BJ (cell line): ENCODE results near the gene KCNK1. TPM values are rescaled to one million over a fixed set of nuclear protein-coding genes. Genes with fewer than 3 reads are reported as not detected.

Experiments
- CTCF ChIA-PET: fragments of 350-600 bp; formaldehyde crosslinking; extraction: SDS; loops from one replicate; lab custom pipeline; 2021; ENCODE audit warnings: antibody characterized with exemption, inconsistent platforms; lab: Yijun Ruan, JAX
- POLR2A ChIA-PET: fragments of 300-600 bp; sonication (Branson Sonifier 250); formaldehyde crosslinking; extraction: SDS; loops from one replicate; lab custom pipeline; 2021; ENCODE audit warnings: antibody characterized with exemption; lab: Charles Lee
- DNase-seq: peaks from one replicate; pipeline ENCODE4 v3.0.0-alpha.2; 2011; ENCODE audit warnings: low read depth
- H3K27me3 ChIP-seq: 2 replicates; pipeline ENCODE4 v1.6.0; 2011; ENCODE audit warnings: low read length; ENCODE audit not compliant: control insufficient read depth, insufficient read depth
- H3K36me3 ChIP-seq: 2 replicates; pipeline ENCODE4 v1.5.1; 2011; ENCODE audit warnings: low read length; ENCODE audit not compliant: control insufficient read depth, insufficient read depth
- H3K4me3 ChIP-seq: 2 replicates; pipeline ENCODE4 v1.5.1; 2011; ENCODE audit warnings: low read depth, mild to moderate bottlenecking, control low read depth, low read length
- polyA plus RNA-seq: library from polyadenylated mRNA; depleted of rRNA; stranded (reverse); fragments of >200 nt; gene quantifications from 2 replicates; pipeline ENCODE4 v1.2.3, GENCODE V29; 2011
- TF ChIP-seq, protein P1 (sequence below): IDR thresholded peaks from 2 replicates; pipeline ENCODE4 v1.5.1; 2011; ENCODE audit warnings: low read depth, mild to moderate bottlenecking, control low read depth, inconsistent platforms, low read length, moderate library complexity; ENCODE audit not compliant: insufficient read depth

The KCNK1 gene
- polyA plus RNA-seq, 1 experiment: 3.0 TPM

DNA sequence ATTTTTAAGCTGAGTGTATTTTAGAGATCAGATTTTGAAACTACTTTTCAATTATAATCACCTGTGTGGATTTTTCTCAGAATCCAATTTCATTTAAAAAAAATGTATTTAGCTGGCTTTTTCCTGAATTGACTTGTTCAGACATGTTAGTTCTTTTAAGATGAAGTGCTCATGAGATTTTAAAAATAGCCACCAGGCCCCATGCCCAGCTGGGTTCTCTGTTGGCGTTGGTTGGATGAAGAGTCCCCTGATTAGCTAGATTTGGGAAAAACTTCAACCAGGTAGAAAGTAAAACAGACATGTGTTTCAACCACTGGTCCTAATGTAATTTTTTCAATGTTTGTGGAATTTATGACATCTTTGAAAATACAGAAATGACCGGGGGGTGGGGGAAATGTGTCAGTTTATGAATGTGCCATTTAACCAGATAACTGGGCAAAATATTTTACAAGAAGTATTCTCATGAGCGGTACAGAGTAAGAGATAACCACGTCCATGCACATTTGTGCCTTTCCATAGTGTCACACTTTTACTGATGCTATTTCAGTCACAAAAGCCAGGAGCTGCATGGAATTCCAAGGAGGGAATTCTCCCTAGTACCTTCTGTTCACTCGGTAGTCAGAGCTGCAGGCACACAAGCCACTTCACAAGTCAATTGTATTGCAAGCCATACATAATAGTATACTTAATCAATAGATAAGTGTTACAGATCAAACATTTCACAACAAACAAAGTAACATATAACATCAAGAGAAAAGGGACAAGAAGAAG is 51.1 kb downstream of the KCNK1 start:
- POLR2A ChIA-PET: no interaction called here
- H3K4me3 ChIP-seq: no peak overlapping the region
- TF ChIP-seq, protein P1, sequence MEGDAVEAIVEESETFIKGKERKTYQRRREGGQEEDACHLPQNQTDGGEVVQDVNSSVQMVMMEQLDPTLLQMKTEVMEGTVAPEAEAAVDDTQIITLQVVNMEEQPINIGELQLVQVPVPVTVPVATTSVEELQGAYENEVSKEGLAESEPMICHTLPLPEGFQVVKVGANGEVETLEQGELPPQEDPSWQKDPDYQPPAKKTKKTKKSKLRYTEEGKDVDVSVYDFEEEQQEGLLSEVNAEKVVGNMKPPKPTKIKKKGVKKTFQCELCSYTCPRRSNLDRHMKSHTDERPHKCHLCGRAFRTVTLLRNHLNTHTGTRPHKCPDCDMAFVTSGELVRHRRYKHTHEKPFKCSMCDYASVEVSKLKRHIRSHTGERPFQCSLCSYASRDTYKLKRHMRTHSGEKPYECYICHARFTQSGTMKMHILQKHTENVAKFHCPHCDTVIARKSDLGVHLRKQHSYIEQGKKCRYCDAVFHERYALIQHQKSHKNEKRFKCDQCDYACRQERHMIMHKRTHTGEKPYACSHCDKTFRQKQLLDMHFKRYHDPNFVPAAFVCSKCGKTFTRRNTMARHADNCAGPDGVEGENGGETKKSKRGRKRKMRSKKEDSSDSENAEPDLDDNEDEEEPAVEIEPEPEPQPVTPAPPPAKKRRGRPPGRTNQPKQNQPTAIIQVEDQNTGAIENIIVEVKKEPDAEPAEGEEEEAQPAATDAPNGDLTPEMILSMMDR: no peak
- H3K36me3 ChIP-seq: peaks cover 1% of the 10 kb centered on the region; the same call in 1 of the 2 replicates
- H3K27me3 ChIP-seq: no peaks in the 10 kb centered on the region
- DNase-seq: no peak
- CTCF ChIA-PET: no interaction called here

DNA sequence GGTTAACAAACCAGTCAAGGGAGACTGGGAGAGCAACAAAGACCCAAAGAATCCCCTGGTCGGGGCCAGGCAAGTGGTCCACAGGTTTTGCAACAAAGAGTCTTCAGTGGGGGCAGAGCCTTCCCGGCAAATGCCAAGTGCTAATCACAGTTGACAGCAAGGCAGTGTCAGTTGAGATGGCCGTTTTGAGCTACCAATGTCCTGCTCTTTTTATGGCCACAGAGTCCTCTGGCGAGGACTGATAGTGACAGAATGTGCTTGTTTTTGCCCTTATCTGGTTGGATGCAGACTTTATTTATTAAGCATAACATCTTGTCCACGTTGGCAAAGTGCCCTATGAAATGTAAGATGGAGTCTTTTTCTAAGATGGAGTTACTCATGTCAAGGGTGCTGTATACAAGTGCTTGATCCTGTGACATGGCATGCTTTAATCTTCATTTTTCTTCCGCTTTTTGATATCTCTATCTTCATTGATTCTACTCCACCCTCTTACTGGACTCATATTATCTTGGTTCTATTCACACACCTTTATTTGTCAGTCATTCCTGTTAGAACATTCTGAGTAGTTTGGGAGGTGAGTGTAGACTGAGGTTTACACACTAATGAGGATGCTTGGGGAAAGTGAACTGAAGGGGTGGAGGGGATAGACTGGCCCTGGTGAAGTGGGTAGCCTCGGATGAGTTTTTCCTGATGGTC is 51.8 kb downstream of the KCNK1 start:
- Histone ChIP-seq H3K27me3 (no peaks in the 10 kb centered on the region), H3K36me3 (peaks cover 1% of the 10 kb centered on the region; the same call in 1 of the 2 replicates), H3K4me3 (no peak overlapping the region)
- DNase-seq: no peak
- TF ChIP-seq, protein P1: no peak
- POLR2A ChIA-PET: no interaction called here
- CTCF ChIA-PET: no interaction called here

DNA sequence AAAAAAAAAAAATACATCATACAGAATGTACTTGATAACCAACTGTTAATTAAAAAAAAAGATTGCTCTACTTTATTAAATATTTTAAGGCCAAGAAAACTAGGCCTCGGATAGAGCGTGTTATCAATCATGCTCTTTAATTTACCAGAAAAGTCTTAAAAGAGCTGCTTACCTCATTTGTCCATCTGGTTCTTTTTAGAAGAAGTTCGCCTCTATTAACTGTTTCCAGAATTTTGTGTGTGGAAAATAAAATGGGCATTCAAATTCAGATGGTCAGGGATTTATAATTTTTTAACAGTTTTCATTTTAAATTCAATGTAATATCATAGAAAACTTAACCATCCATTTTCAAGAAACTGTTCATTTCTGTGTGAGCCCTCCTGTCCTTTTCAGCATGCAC is 53.8 kb downstream of the KCNK1 start:
- Histone ChIP-seq H3K4me3 (no peak overlapping the region), H3K27me3 (no peaks in the 10 kb centered on the region), H3K36me3 (peaks cover 1% of the 10 kb centered on the region; the same call in 1 of the 2 replicates)
- DNase-seq: no peak
- TF ChIP-seq, protein P1: no peak
- POLR2A ChIA-PET: no interaction called here
- CTCF ChIA-PET: interaction anchor here (0.6 kb wide), 1 partner anchor 40 kb away, joined by 3 read pairs; no protein-coding TSS in a partner anchor

DNA sequence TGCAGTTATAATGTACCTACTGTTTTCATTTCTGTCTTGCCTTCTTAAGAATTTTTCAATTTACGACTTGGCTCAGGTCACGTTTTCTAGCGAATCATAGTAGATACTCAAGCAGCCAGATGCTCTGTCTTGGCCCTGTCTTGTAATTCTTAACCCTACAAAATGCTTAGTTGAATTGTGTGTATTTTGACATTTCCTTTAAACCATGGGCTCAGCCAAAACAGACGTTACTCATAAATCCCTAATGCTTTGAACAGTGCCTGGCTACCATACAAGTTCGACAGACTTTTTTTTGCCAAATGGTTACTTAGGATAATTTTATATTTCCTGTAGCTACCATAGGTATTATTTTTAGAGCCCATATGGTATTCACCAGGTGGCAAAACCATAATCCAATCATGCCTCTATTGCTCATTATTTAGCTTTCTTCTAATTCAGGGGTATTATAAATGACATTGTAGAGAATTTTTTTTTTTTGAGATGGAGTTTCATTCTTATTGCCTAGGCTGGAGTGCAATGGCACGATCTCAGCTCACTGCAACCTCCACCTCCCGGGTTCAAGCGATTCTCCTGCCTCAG is 54.3 kb downstream of the KCNK1 start:
- CTCF ChIA-PET: interaction anchor here (0.6 kb wide), 1 partner anchor 41 kb away, joined by 3 read pairs; no protein-coding TSS in a partner anchor
- no peaks in the 10 kb centered on the region for H3K27me3 ChIP-seq
- H3K36me3 ChIP-seq: peaks cover 1% of the 10 kb centered on the region; the same call in 1 of the 2 replicates
- POLR2A ChIA-PET: no interaction called here
- no peak overlapping the region for H3K4me3 ChIP-seq
- TF ChIP-seq, protein P1: no peak
- DNase-seq: no peak
